Testis (tissue), 2 donors: ENCODE data around the gene HMG20A.

Experiments
- CTCF ChIP-seq, 3 experiments: fragments of 450-650 bp in 2 of 3; fragments of 200-600 bp in 1 of 3; sonication (generic) in 1 of 3; IDR thresholded peaks; one replicate each; pipeline ENCODE4 v1.5.1; 2016 to 2019; ENCODE audit warnings: antibody characterized with exemption in 3 of 3, mild to moderate bottlenecking in 2 of 3, moderate library complexity in 1 of 3
- POLR2A ChIP-seq: fragments of 450-650 bp; IDR thresholded peaks from one replicate; pipeline ENCODE4 v1.6.1; 2017; ENCODE audit warnings: antibody characterized with exemption, mild to moderate bottlenecking, moderate library complexity

GRCh38 chr15:77475001-77475400, 54.3 kb downstream of the HMG20A start:
- TF ChIP-seq CTCF (IDR thresholded peaks at IDR 0.05) (no peak), POLR2A (no peak)
